Effector CD8-positive, alpha-beta T cell (primary cell): ENCODE measurements around the gene SUMO2.

Experiments used
- DNase-seq: peaks from one replicate; lab custom pipeline; 2025; lab: John Stamatoyannopoulos, UW

Gene SUMO2

DNA sequence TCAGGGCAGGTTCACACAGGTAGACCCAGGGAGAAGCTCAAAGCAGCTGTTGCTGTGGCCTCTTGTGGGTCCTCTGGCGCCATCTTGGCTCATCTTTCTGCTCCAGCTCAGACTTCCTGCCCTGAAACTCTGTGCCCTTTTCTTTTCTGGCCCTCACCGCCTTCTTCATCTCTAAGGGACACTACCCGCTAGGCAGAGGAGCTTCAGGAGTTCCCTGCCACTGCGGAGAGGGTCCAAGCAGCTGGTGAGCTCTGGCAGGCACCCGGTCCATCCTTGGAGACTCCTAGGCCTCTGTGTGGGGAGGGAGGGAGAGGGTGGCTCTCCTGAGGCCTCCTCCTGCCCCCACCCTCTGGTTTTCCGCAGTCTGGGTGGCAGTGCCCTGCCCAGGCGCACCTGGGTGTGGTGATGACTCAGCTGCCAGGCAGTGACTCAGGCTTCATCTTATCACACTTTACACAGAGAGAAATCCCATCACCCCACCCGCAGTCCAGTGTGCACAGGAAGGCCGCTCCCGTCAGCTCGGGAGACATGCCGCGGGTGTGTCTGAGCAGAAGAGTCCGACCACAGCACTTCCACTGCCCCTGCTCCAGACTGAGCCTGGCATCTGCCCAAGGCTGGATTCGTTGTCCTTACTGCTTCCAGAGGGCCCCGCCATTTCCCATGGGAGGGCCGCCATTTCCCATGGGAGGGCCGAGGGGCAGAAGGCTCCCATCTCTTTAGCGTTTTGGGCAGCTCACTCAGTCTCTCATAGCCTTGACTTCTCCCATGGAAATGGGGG, 58.5 kb downstream of the SUMO2 start:
- DNase-seq: no peak

DNA sequence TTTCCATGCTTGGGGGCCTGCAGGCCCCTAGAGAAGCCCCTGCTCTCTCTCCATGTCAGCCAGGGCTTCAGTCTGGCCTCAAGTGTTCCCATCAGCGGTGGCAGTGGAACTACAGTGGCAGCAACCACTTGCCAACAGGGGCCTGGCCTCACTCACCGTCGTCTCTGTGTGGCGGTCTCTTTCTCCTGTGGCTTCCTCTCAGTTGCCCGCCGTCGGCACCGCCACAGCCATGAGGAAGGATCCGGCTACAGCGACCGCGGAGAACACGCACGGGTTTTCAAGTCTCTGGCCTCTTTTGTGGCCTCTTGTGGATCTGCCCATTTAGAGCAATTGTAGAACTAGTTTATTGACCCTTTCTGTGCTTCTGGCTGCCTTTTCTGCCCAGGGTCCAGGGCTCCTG, 64.5 kb downstream of the SUMO2 start:
- no peak for DNase-seq

DNA sequence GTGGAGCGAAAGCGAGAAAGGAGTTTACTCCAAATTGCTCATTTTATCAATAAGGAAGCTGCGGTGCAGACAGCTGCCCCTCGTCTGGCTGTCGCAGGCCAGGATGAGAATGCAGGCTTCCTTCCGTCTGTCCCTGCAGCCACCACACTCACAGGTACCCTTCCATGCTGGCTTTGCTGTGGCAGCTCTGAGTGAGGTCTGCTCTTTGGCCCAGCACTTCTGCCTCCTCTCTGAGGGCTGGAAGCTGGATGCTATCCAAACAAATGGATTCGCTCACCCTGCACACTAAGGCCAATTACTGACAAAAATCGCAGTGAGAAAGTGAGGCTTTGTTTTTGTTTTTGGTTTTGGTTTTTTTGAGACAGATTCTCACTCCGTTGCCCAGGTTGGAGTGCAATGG, 66.0 kb downstream of the SUMO2 start:
- no peak for DNase-seq
